CD14-positive monocyte (primary cell): ENCODE measurements around the gene HYDIN. TPM values are rescaled to one million over a fixed set of nuclear protein-coding genes. Genes with fewer than 3 reads are reported as not detected.

Experiments
- DNase-seq, 3 donors: peaks; one replicate each; pipeline ENCODE4 v3.0.0-alpha.2; 2011 to 2022
- H2AFZ ChIP-seq: 2 replicates; pipeline ENCODE4 v1.6.0; 2012; ENCODE audit warnings: mild to moderate bottlenecking, low read depth, low read length, inconsistent platforms; ENCODE audit not compliant: insufficient read depth, poor library complexity, severe bottlenecking
- H3K27ac ChIP-seq, 2 donors: 1 replicate in 1 of 2; 2 replicates in 1 of 2; pipeline ENCODE4 v1.5.1; 2012 to 2013; ENCODE audit warnings: low read length in 2 of 2, control low read depth in 1 of 2, inconsistent platforms in 1 of 2, low read depth in 1 of 2, mild to moderate bottlenecking in 1 of 2
- H3K27me3 ChIP-seq, 2 donors: one replicate each; pipeline versions ENCODE4 v1.6.0 to v1.6.1; 2011 to 2013; ENCODE audit warnings: low read length in 2 of 2; ENCODE audit not compliant: control insufficient read depth in 2 of 2, insufficient read depth in 2 of 2
- H3K36me3 ChIP-seq, 2 donors: replicated peaks in 1 of 2; 1 replicate in 1 of 2; 2 replicates in 1 of 2; pipeline versions ENCODE4 v1.5.1 to v1.6.1; 2012 to 2013; ENCODE audit warnings: low read length in 2 of 2, control low read depth in 1 of 2, inconsistent platforms in 1 of 2, mild to moderate bottlenecking in 1 of 2; ENCODE audit not compliant: insufficient read depth in 2 of 2, control insufficient read depth in 1 of 2
- H3K4me1 ChIP-seq, 2 donors: 1 replicate in 1 of 2; 2 replicates in 1 of 2; pipeline versions ENCODE4 v1.5.1 to v1.6.1; 2012 to 2013; ENCODE audit warnings: low read length in 2 of 2, control low read depth in 1 of 2, inconsistent platforms in 1 of 2, mild to moderate bottlenecking in 1 of 2, moderate library complexity in 1 of 2; ENCODE audit not compliant: insufficient read depth in 2 of 2, control insufficient read depth in 1 of 2
- H3K4me2 ChIP-seq: replicated peaks from 2 replicates; pipeline ENCODE3; 2012; ENCODE audit warnings: low read length, moderate library complexity, mild to moderate bottlenecking; ENCODE audit not compliant: poor library complexity, severe bottlenecking; ENCODE audit errors: extremely low read depth
- H3K4me3 ChIP-seq, 3 experiments: fragments of 200-600 bp in 1 of 3; sonication (generic) in 1 of 3; replicated peaks in 1 of 3; 1 replicate in 2 of 3; 2 replicates in 1 of 3; pipeline ENCODE4 v1.5.1; 2011 to 2013; ENCODE audit warnings: low read length in 3 of 3, mild to moderate bottlenecking in 3 of 3, control low read depth in 2 of 3, low read depth in 2 of 3, inconsistent platforms in 1 of 3, moderate library complexity in 1 of 3
- H3K79me2 ChIP-seq: 2 replicates; pipeline ENCODE4 v1.6.0; 2012; ENCODE audit warnings: mild to moderate bottlenecking, control low read depth, inconsistent platforms, low read length, moderate library complexity; ENCODE audit not compliant: insufficient read depth
- H3K9ac ChIP-seq: 2 replicates; pipeline ENCODE4 v1.6.0; 2017; ENCODE audit warnings: low read length, mild to moderate bottlenecking; ENCODE audit not compliant: insufficient read depth, poor library complexity, severe bottlenecking
- H3K9me3 ChIP-seq, 2 donors: replicated peaks in 1 of 2; 1 replicate in 1 of 2; 2 replicates in 1 of 2; pipeline versions ENCODE4 v1.5.1 to v1.6.1; 2012 to 2013; ENCODE audit warnings: low read length in 2 of 2, control low read depth in 1 of 2; ENCODE audit not compliant: control insufficient read depth in 1 of 2, insufficient read depth in 1 of 2
- H4K20me1 ChIP-seq: 2 replicates; pipeline ENCODE4 v1.6.0; 2012; ENCODE audit warnings: mild to moderate bottlenecking, low read length, control low read depth, moderate library complexity; ENCODE audit not compliant: insufficient read depth
- H3K27ac Mint-ChIP-seq, 7 donors: one replicate each; pipeline ENCODE4 v1.8.0; 2020; ENCODE audit warnings: mild to moderate bottlenecking in 7 of 7, mixed read lengths in 7 of 7, moderate library complexity in 6 of 7, inconsistent platforms in 2 of 7
- H3K27me3 Mint-ChIP-seq, 3 donors: one replicate each; pipeline ENCODE4 v1.8.0; 2021 to 2022; ENCODE audit warnings: low read depth in 3 of 3, mild to moderate bottlenecking in 3 of 3, mixed read lengths in 3 of 3, moderate library complexity in 3 of 3, inconsistent platforms in 1 of 3
- H3K36me3 Mint-ChIP-seq, 2 donors: one replicate each; pipeline ENCODE4 v1.8.0; 2020; ENCODE audit warnings: mixed read lengths in 2 of 2, inconsistent platforms in 1 of 2, mild to moderate bottlenecking in 1 of 2
- H3K4me1 Mint-ChIP-seq: one replicate; pipeline ENCODE4 v1.8.0; 2020; ENCODE audit warnings: mild to moderate bottlenecking, mixed read lengths
- H3K4me3 Mint-ChIP-seq, 2 donors: one replicate each; pipeline ENCODE4 v1.8.0; 2020; ENCODE audit warnings: mild to moderate bottlenecking in 2 of 2, mixed read lengths in 2 of 2, moderate library complexity in 1 of 2
- H3K9me3 Mint-ChIP-seq, 7 donors: one replicate each; pipeline ENCODE4 v1.8.0; 2020 to 2022; ENCODE audit warnings: mixed read lengths in 7 of 7, mild to moderate bottlenecking in 6 of 7, moderate library complexity in 6 of 7, inconsistent platforms in 2 of 7
- CTCF ChIP-seq: fragments of 200-600 bp; IDR thresholded peaks from one replicate; pipeline ENCODE4 v1.8.0; 2022; ENCODE audit warnings: antibody characterized with exemption, mild to moderate bottlenecking
- WGBS: methylation state at CpG from one replicate; pipeline ENCODE4 v1.1.5; 2013; ENCODE audit warnings: missing lambda C conversion rate; ENCODE audit not compliant: insufficient coverage; 5-methylcytosine and 5-hydroxymethylcytosine counted together
- intact Hi-C, 2 donors: fragments of 100-400 bp; cut with micrococcal nuclease; formaldehyde crosslinking; loops; one replicate each; pipeline versions ENCODE4 v1.15.0 to v1.15.1; 2023
- polyA plus RNA-seq, 3 donors: library from polyadenylated mRNA; depleted of rRNA in 1 of 3; unstranded in 2 of 3; stranded (reverse) in 1 of 3; fragments of 300-500 nt in 2 of 3; fragments of >200 nt in 1 of 3; fragmentation: Illumina TruSeq in 2 of 3; gene quantifications; 1 replicate in 2 of 3; 2 replicates in 1 of 3; pipeline ENCODE4 v1.2.3, GENCODE V29; 2012 to 2021

The HYDIN gene
- polyA plus RNA-seq, 3 donors: not detected

- H3K9me3 ChIP-seq: no peaks in the 10 kb centered on the region
- TF ChIP-seq CTCF: no peak
- H3K27me3 ChIP-seq: no peaks in the 10 kb centered on the region
- no peak overlapping the region for H2AFZ ChIP-seq
- no peak overlapping the region for H3K9ac ChIP-seq
- Mint-ChIP-seq H3K36me3 (no peaks in the 10 kb centered on the region), H3K4me1 (peaks cover 30% of the 10 kb centered on the region), H3K27me3 (peaks cover 2 to 10% (median 9%) of the 10 kb centered on the region in 3 donors), H3K9me3 (peaks cover 0 to 5% (median 0%) of the 10 kb centered on the region in 7 donors), H3K4me3 (no peak overlapping the region), H3K27ac (peak overlapping the region in 1 of 7 donors; percentile 68)
- peaks cover 0 to 9% of the 10 kb centered on the region in 2 donors for H3K4me1 ChIP-seq
- H3K79me2 ChIP-seq: no peaks in the 10 kb centered on the region
- no peaks in the 10 kb centered on the region for H3K36me3 ChIP-seq
- H4K20me1 ChIP-seq: no peaks in the 10 kb centered on the region
- no peak for DNase-seq
- H3K4me2 ChIP-seq: no peak overlapping the region
- no CpG with 5 or more reads among the region's 4 CpGs for WGBS
- H3K27ac ChIP-seq: no peak overlapping the region
- intact Hi-C loops: no loop called here
- H3K4me3 ChIP-seq: no peak overlapping the region
Measured at GRCh38 chr16:71242036-71242435, 11.5 kb upstream of the HYDIN start.

- H3K9me3 ChIP-seq: peaks cover 18 to 39% of the 10 kb centered on the region in 2 donors
- no peaks in the 10 kb centered on the region for H3K36me3 Mint-ChIP-seq
- no peak overlapping the region for H2AFZ ChIP-seq
- H3K27me3 ChIP-seq: peaks cover 0 to 14% of the 10 kb centered on the region in 2 donors
- no peak for TF ChIP-seq CTCF
- H3K27ac Mint-ChIP-seq: no peak overlapping the region
- H3K4me2 ChIP-seq: no peak overlapping the region
- no peaks in the 10 kb centered on the region for H3K79me2 ChIP-seq
- no peak overlapping the region for H3K9ac ChIP-seq
- no peak for DNase-seq
- H3K27me3 Mint-ChIP-seq: peaks cover 14 to 31% (median 28%) of the 10 kb centered on the region in 3 donors
- H3K36me3 ChIP-seq: no peaks in the 10 kb centered on the region
- H3K4me3 ChIP-seq: no peak overlapping the region
- peaks cover 2% of the 10 kb centered on the region for H3K4me1 Mint-ChIP-seq
- no peaks in the 10 kb centered on the region for H4K20me1 ChIP-seq
- intact Hi-C loops: no loop called here
- no CpG with 5 or more reads among the region's 1 CpG for WGBS
- H3K27ac ChIP-seq: no peak overlapping the region
- peaks cover 26 to 59% (median 42%) of the 10 kb centered on the region in 7 donors for H3K9me3 Mint-ChIP-seq
- H3K4me3 Mint-ChIP-seq: peak overlapping the region in 1 of 2 donors; percentile 28
- H3K4me1 ChIP-seq: no peaks in the 10 kb centered on the region
Measured at GRCh38 chr16:71229344-71229743, 1.2 kb downstream of the HYDIN start.
